Lung microvascular endothelial cell (primary cell): Measurements from ENCODE around the gene HMGCL. TPM values are rescaled to one million over a fixed set of nuclear protein-coding genes. Genes with fewer than 3 reads are reported as not detected.
"Not testable (repeated sequence)": the region's sequence is repeated elsewhere in the genome, so short reads cannot be mapped to it uniquely, and the experiment has no call there.

Experiments used
- DNase-seq, 2 donors: peaks; one replicate each; pipeline versions ENCODE4 v3.0.0 to v3.0.0-alpha.2; 2010; ENCODE audit warnings: low read depth in 2 of 2
- total RNA-seq: library from RNA; depleted of rRNA; stranded (reverse); fragments of >200 nt; gene quantifications from 2 replicates; pipeline ENCODE4 v1.2.1, GENCODE V29; 2014

The HMGCL gene
- total RNA-seq, 1 donor from 2014 or later, result 40.7 TPM

DNA sequence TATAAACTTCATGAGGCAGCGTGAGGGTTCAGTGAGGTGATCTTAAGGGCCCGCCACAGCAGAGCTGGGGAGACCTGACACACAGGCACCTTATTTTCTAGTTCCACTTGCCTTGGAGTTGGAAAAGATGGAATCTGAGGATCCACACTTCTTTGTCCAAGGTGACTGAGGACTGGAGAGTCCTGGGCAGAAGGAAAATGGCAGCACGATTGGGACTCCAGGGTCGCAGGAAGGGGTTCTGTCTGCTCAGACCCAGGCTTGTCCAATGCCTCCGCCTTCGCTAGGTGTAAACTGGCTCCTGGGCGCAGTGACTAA is 26.0 kb downstream of the HMGCL start:
- DNase-seq, result no peak

- DNase-seq, result no peak
These were observed 26.5 kb downstream of the HMGCL start for GRCh38 chr1:23798662-23799142.

GRCh38 chr1:23797478-23798448 is 27.5 kb downstream of the HMGCL start:
- DNase-seq, result no peak

DNA sequence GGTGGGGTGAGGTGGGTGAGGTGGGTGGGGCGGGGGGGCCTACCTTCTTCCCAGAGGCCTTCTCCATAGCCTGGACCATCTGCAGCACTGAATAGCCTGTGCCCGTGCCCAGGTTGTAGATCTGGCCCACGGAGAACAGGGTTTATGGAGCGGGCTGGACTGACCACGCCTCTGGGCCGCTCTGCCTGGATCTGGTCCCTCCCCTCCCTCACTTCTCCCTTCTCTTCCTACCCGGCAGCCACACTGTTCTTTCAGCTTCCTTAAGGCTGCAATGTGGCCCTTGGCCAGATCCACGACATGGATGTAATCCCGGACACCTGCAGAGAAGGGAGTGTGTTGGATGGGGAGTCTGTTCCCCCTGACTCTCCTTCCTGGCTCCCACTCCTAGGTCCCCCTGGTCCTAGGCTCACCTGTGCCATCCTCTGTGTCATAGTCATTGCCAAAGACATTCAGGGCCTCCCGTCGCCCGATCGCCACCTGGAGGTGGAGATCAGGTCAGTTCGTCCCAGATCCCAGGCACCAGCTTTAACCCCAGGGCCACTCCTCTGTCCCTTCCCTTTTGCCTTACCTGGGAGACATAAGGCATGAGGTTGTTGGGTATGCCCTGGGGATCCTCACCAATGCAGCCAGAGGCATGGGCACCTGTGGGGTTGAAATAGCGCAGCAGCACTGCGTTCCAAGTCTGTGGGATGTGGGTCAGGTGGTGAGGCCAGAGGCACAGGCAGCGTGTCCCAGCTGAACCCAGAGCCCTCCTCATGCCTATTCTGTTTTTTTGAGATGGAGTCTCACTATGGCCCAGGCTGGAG is 28.6 kb downstream of the HMGCL start:
- no peak for DNase-seq

GRCh38 chr1:23795676-23796465 is 29.4 kb downstream of the HMGCL start:
- DNase-seq, result no peak

- not testable (repeated sequence) for DNase-seq
These were observed 30.5 kb downstream of the HMGCL start for GRCh38 chr1:23794732-23795182.

DNA sequence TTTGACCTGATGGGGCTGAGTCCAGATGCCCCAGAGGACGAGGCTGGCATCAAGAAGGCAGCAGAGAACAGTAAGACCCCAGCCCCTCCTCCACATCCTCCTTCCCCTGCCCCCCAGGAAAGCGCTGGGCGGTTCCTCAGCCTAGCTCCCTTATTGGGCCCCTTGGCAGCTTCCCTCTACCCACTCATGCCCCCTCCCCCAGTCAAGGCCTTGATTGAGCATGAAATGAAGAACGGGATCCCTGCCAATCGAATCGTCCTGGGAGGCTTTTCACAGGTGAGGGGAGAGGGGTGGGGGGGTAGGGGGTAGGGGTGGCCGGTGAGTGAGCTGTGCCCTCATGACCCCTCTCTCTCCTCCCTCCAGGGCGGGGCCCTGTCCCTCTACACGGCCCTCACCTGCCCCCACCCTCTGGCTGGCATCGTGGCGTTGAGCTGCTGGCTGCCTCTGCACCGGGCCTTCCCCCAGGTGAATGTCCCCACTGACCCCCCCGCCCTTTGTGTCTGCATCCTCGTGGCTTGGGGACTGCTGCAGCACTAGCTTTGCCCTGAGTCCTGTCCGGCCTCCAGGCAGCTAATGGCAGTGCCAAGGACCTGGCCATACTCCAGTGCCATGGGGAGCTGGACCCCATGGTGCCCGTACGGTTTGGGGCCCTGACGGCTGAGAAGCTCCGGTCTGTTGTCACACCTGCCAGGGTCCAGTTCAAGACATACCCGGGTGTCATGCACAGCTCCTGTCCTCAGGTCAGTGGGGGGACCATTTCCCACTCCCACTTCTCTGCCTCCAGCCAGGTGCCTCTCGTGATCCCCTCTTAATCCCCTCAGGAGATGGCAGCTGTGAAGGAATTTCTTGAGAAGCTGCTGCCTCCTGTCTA is 31.1 kb downstream of the HMGCL start:
- no peak for DNase-seq

DNA sequence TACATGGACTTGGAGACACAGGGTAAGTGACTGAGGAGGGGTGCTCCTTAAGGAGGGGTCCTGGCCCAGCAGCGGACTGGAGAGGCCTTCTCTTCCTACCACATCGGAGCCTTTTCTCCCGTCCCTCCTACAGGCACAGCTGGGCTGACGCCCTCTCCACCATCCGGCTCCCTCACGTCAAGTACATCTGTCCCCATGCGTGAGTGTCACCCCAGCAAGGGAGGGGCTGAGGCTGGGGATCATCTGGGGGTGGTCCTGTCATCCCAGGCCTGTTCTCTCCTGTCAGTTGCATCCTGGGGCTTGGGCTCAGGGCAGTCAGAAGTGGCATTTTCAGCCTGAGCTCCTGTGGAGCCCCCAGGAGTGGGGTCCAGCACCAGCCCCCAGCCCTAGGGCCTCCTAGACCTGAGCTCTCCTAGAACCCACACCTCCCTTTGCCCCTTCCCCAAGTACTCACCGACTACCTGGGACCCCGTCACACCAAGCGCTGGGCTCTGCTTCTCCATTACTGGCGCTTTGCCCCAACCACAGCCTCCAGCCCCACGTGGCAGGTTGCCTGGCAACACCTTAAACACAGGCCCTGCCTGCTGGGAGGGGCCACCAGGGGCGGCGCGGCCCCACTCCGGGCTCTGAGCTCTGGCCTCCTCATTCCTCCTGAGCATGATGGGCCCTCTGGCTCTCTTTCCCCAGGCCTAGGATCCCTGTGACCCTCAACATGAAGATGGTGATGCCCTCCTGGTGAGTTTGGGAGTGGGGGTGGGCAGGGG is 32.0 kb downstream of the HMGCL start:
- DNase-seq, result peak; percentile 53 to 54

GRCh38 chr1:23792151-23792945 is 32.9 kb downstream of the HMGCL start:
- no peak for DNase-seq

DNA sequence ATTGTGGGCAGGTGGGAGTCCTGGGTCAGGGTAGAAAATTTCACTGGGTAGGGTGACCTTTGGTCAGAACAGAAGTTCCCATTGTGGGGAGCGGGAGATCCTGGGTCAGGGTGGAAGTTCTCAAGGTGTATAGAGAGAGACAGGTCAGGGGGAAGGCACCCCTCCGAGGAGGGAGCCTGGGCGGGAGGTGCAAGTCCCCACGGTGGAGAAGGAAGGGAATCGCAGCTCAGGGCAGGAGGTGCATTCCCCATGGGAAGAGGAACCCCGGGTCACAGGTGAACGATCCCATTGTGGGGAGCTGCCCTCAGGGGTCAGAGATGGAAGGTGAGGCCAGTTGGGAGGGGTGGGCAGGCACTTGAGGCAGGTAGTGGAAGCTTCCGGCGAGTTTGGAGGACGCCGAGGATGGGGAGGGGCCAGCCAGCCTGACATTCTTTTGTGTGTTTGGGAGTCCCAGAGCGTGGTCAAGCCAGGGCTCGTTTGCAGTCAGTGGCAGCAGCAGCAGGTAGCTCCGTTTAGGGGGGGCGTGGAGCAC is 33.6 kb downstream of the HMGCL start:
- DNase-seq, result peak; percentile 29 to 37

DNA sequence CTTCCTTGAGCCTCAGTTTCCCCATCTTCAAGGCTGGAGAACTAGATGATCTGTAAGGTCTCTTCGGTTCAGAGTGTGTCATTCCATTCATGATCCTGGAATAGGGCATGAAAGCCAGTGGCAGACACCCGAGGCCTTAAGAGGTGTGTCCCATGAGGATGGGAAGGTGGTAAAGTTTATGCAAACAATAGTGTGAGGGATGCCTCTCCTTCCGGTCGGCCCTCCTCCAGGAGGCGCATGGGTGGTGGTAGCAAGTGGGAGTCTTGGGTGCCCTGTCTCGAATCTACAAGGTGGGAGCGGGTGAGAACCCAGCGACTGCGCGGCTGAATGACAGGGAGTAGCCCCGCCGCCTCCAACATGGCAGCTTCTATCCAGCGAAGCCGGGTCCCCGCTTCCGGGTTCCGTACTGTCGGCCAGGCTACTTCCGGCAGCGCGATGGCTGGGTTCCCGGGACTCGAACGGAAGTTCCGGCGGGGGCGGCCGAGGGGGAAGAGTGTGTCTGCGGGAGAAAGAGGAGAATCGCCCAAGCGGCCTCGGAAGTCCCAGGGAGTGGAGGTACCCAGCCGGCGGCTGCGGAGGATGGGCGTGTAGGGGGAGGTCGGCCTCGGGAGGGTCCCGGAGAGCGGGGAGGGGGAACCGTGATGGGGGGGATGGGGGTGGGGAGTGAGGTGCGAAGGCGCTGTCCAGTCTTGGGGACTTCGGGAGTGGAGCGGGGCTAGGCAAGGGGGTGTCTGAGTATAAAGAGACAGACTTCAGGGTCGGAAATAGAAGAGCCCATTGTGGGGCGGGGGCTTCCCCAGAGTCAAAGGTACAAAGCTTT is 34.3 kb downstream of the HMGCL start, which contains the start of gene LYPLA2:
LYPLA2 (plus strand) TSS at position 450 of the 820 bp plus-strand sequence. CDS start 1,538 bp downstream, outside the sequence.
- DNase-seq, result peak; percentile 92

DNA sequence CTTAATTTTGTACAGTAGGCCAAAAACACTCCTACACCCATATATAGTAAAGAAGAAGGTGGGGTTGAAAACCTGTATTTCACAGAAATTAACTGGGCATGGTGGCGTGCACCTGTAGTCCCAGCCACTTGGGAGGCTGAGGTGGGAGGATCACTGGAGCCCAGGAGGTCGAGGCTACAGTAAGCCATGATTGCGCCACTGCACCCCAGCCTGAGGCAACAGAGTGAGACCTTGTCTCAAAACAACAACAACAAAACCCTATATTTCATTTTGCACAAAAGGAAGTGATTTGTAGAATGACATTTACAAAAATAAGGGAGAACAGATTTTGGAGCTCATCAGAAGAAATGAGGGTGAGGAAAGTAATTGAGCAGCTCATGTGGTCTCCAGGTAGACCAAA is 36.5 kb downstream of the HMGCL start:
- DNase-seq, result no peak

GRCh38 chr1:23787701-23788100 is 37.5 kb downstream of the HMGCL start:
- peak in 1 of 2 donors; percentile 66 for DNase-seq

DNA sequence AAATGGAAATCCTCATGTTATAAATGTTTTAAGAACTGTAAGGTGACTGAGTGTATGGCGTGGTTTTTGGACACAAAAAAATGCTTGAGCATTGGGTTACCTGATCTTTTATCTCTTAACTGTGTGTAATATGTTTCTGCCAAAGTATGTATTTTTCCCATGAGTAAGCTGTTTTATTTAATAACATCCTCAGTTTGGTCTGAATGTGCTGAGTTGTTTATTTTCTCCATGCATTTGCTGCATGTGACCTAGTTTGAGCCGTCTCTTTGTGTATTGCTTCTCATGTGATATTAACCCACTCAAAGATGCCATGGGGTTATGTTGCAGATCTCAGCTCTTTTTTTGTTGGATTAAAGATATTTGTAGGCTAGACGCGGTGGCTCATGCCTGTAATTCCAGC is 40.4 kb downstream of the HMGCL start:
- DNase-seq, result no peak

DNA sequence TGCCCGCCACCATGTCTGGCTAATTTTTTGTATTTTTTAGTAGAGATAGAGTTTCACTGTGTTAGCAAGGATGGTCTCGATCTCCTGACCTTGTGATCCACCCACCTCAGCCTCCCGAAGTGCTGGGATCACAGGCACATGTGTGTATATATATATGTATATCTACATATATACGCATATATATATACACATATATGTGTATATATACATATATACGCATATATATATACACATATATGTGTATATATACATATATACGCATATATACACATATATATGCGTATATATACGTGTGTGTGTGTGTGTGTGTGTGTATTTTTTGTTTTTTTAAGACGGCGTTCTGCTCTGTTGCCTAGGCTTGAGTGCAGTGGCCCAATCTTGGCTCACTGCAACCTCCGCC is 42.1 kb downstream of the HMGCL start:
- not testable (repeated sequence) for DNase-seq

GRCh38 chr1:23779826-23780371 is 45.3 kb downstream of the HMGCL start:
- DNase-seq, result peak in 1 of 2 donors; percentile 44
